ENCODE data around the gene MFAP1.
"Not testable (repeated sequence)": the region's sequence is repeated elsewhere in the genome, so short reads cannot be mapped to it uniquely, and the experiment has no call there.

MFAP1 gene

GRCh38 chr15:43824302-43825246 lies at the start of gene MFAP1:
MFAP1 (minus strand) TSS chr15:43824690; CDS start chr15:43824569, 121 bp downstream.
- peak; percentile 81 for DNase-seq (ENCODE audit: low read depth)

GRCh38 chr15:43873651-43874050 lies 49.2 kb upstream of the MFAP1 start:
- DNase-seq (ENCODE audit: low read depth): no peak

GRCh38 chr15:43872416-43873020 lies 48.0 kb upstream of the MFAP1 start:
- DNase-seq (ENCODE audit: low read depth): no peak

- DNase-seq (ENCODE audit: low read depth): no peak
Observed at GRCh38 chr15:43871835-43872234, 47.3 kb upstream of the MFAP1 start.

- no peak for DNase-seq (ENCODE audit: low read depth)
Observed at GRCh38 chr15:43868406-43868805, 43.9 kb upstream of the MFAP1 start.

- no peak for DNase-seq (ENCODE audit: low read depth)
Observed at GRCh38 chr15:43867096-43867495, 42.6 kb upstream of the MFAP1 start.

GRCh38 chr15:43866636-43867035 lies 42.1 kb upstream of the MFAP1 start:
- DNase-seq (ENCODE audit: low read depth): not testable (repeated sequence)

GRCh38 chr15:43859546-43859945 lies 35.1 kb upstream of the MFAP1 start:
- no peak for DNase-seq (ENCODE audit: low read depth)

GRCh38 chr15:43854801-43855200 lies 30.3 kb upstream of the MFAP1 start:
- no peak for DNase-seq (ENCODE audit: low read depth)

GRCh38 chr15:43852607-43853006 lies 28.1 kb upstream of the MFAP1 start:
- no peak for DNase-seq (ENCODE audit: low read depth)

- DNase-seq (ENCODE audit: low read depth): no peak
Observed at GRCh38 chr15:43851251-43851650, 26.8 kb upstream of the MFAP1 start.

- DNase-seq (ENCODE audit: low read depth): no peak
Observed at GRCh38 chr15:43845421-43845820, 20.9 kb upstream of the MFAP1 start.

- DNase-seq (ENCODE audit: low read depth): not testable (repeated sequence)
Observed at GRCh38 chr15:43832485-43832884, 8.0 kb upstream of the MFAP1 start.

GRCh38 chr15:43831519-43832052 lies 7.1 kb upstream of the MFAP1 start:
- not testable (repeated sequence) for DNase-seq (ENCODE audit: low read depth)

GRCh38 chr15:43830691-43831275 lies 6.3 kb upstream of the MFAP1 start:
- not testable (repeated sequence) for DNase-seq (ENCODE audit: low read depth)

- DNase-seq (ENCODE audit: low read depth): not testable (repeated sequence)
Observed at GRCh38 chr15:43829951-43830540, 5.6 kb upstream of the MFAP1 start.

- DNase-seq (ENCODE audit: low read depth): no peak
Observed at GRCh38 chr15:43828061-43828657, 3.7 kb upstream of the MFAP1 start.

GRCh38 chr15:43826508-43827341 lies 2.2 kb upstream of the MFAP1 start, which contains the start of gene WDR76:
WDR76 (plus strand) TSS chr15:43827002; CDS start chr15:43827033, 31 bp downstream.
- DNase-seq (ENCODE audit: low read depth): peak; percentile 52

GRCh38 chr15:43826029-43826507 lies 1.6 kb upstream of the MFAP1 start:
- no peak for DNase-seq (ENCODE audit: low read depth)

- DNase-seq (ENCODE audit: low read depth): not testable (repeated sequence)
Observed at GRCh38 chr15:43825305-43825704, 815 bp upstream of the MFAP1 start.

GRCh38 chr15:43821505-43821904 lies 3.0 kb downstream of the MFAP1 start:
- no peak for DNase-seq (ENCODE audit: low read depth)

All from stimulated activated CD8-positive, alpha-beta memory T cell treated with anti-CD3 and anti-CD28 coated beads, Interleukin-12 subunit alpha, Interleukin-12 subunit beta, amount 100 ng/mL, for 4 hours (primary cell).